Stimulated activated CD8-positive, alpha-beta memory T cell treated with anti-CD3 and anti-CD28 coated beads, Interleukin-4, amount 100 ng/mL, for 48 hours (primary cell): ENCODE data around the gene PRSS8.

Experiments used
- DNase-seq: peaks from one replicate; pipeline ENCODE4 v3.0.0-alpha.2; 2020

The PRSS8 gene

GRCh38 chr16:31099860-31100638 is 35.5 kb downstream of the PRSS8 start:
- no peak for DNase-seq

DNA sequence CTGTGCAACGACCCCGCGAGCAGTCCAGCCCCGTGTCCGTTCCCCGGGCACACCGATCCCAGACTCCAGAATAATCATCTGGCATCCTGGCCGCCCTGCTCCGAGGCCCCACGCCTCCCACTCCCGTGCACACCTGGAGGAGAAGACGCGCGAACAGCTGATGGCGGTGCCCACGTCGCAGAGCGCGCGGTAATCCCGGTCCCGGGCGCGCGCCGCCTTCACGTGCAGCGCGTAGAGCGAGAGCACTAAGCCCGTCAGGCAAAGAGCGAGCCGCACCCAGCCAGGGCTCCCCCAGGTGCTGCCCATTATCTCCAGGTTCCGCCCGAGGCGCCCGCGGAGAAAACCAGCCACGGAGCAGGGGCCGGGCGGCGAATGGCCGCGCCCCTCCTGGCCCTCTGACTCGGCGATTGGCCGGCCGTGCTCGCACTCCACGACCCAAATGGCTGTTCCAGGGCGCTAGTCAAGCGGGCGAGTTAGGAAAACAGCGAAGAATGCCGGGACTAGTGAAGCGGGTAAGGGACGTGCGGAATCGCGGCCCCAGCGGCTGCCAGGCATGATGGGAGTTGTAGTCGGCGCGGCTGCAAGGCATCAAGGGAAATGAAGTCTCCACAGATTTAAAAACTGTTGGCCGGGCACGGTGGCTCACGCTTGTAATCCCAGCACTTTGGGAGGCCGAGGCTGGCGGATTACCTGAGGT is 41.0 kb downstream of the PRSS8 start, which contains the start of gene VKORC1:
Gene VKORC1 (minus strand): TSS at position 374 of the 697 bp plus-strand sequence. CDS start 68 bp downstream, at position 306.
- peak; percentile 92 for DNase-seq

- DNase-seq: peak; percentile 41
Measured at GRCh38 chr16:31094088-31094423, 41.5 kb downstream of the PRSS8 start.

- DNase-seq: no peak
Measured at GRCh38 chr16:31093132-31093703, 42.3 kb downstream of the PRSS8 start.

DNA sequence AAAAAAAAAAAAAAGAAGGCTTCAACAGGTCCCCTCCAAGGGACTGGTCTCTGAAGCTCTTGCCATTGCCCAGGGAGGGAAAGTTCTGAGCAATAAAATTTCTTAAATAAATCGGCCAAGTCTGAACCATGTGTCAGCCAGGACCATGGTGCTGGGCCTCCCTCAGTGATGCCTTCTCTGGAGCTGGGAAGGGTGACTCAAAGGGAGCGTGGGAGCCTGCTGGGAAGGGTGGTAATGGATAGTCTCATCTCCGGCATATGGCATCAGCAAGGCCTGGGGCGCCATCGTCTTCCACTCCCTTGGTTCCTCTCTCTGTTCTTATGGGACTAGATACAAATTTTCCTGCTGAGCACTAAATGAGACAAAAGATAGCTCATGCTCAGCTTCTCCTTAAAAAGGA is 43.2 kb downstream of the PRSS8 start:
- DNase-seq: no peak

DNA sequence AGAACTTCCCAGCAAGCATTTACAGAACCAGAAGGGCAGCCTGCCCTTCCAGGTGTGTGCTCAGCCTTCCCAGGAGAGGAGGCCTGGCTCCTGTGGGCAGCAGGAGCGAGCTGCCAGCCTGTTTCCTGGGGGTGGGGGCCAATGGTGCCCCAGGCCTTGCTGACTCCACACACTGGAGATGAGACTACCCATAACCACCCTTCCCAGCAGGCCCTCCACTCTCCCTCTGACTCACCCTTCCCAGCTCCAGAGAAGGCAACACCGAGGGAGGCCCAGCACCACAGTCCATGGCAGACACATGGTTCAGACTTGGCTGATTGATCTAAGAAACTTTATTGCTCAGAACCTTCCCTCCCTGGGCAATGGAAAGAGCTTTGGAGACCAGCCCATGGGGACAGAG is 45.0 kb downstream of the PRSS8 start:
- no peak for DNase-seq

GRCh38 chr16:31089199-31089598 is 46.3 kb downstream of the PRSS8 start:
- DNase-seq: no peak

DNA sequence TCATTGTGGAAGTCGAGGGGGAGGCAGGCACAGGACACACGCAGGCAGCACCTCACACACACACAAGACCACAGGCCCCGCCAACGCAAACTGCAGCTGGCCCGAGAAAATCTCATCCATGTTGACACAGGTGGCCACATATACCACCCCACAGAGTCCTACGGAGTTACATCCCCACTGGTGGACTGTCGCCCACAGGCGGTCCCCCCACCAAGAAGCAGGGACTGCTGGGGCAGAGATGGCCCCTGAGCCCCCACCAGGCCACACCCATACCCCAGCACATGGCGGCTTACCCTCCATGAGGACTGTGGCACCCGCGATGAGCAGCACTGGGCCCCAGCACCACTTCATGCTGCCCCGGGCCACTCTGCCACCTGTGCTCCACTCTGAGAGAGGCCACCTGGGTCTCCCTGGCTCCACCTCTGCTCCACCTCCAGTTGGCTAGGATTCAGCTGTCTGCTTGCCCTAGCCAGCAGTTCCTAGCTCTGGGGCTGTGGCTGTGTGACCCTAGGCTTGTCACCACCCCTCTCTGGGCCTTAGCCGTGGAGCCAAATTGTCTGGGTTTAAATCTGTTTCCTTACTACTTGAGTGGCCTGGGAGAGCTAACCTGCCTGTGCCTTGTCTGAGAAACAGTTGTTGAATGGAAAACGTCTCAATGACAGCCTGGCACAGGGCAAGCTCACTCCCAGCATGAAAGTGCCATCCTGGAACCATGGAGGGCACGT is 46.9 kb downstream of the PRSS8 start, which contains the start of gene PRSS53:
Gene PRSS53 (minus strand): TSS at position 485 of the 725 bp plus-strand sequence. CDS start 134 bp downstream, at position 351.
- DNase-seq: no peak

DNA sequence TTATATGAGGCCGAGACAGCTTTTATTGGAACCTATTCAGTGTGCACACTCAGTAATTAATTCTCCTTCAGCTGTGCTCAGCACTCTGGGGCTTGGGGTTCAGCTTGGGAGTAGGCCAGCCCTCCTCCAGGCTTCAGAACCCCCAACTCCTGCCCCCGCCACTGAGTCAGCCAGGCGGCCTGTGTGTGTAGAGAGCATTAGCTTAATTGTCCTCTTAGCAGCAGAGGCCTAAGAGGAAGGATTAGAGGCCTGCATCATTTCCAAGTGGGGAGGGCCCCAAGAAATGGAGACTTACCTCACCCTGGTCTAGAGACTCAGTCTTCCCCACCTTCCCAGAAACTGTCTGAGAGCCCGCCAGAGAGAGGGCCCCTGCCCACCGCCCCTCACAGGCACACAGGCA is 47.6 kb downstream of the PRSS8 start:
- DNase-seq: no peak

DNA sequence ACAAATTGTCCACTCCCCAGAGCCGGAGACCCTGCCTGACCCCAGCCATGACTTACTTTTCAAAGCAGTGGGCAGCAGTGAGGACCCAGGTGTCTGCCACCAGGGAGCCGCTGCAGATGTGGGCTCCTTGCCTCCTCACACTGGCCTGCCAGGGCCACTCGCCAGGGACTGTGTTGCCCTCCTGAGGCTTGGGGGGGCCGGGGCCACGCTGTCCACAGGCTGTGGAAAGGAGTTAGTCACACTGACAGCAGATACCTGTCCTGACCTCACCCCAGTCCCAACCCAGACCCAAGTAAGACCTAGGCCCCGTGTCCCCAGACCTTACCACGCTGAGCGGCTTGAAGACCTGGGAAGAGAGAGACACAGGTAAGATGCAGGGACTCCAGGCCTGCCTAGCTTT is 48.0 kb downstream of the PRSS8 start:
- no peak for DNase-seq

- DNase-seq: no peak
Measured at GRCh38 chr16:31086629-31086906, 49.0 kb downstream of the PRSS8 start.

- no peak for DNase-seq
Measured at GRCh38 chr16:31085873-31086628, 49.5 kb downstream of the PRSS8 start.

- DNase-seq: no peak
Measured at GRCh38 chr16:31085411-31085810, 50.1 kb downstream of the PRSS8 start.

- no peak for DNase-seq
Measured at GRCh38 chr16:31084584-31085302, 50.8 kb downstream of the PRSS8 start.

DNA sequence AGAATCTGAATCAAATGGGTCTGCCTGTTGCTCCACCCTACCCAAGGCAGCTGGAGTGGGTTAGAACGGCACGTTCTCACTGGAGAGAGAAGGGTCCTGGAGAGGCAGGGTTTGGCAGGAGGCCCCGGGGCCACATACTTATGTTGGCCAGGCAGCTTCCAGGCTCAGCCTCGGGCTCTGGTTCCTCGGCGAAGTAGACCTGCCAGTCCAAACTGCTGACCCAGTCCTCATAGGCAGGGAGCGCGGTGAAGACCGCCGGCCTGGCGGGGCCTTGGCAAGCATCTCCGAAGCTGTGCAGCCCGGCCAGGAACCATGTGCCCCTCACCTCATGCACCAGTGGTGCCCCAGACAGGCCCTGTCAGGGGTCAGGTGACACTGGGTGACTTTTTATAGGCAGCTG is 51.5 kb downstream of the PRSS8 start:
- DNase-seq: no peak

GRCh38 chr16:31083556-31083955 is 52.0 kb downstream of the PRSS8 start:
- DNase-seq: no peak

GRCh38 chr16:31083081-31083480 is 52.4 kb downstream of the PRSS8 start:
- no peak for DNase-seq

DNA sequence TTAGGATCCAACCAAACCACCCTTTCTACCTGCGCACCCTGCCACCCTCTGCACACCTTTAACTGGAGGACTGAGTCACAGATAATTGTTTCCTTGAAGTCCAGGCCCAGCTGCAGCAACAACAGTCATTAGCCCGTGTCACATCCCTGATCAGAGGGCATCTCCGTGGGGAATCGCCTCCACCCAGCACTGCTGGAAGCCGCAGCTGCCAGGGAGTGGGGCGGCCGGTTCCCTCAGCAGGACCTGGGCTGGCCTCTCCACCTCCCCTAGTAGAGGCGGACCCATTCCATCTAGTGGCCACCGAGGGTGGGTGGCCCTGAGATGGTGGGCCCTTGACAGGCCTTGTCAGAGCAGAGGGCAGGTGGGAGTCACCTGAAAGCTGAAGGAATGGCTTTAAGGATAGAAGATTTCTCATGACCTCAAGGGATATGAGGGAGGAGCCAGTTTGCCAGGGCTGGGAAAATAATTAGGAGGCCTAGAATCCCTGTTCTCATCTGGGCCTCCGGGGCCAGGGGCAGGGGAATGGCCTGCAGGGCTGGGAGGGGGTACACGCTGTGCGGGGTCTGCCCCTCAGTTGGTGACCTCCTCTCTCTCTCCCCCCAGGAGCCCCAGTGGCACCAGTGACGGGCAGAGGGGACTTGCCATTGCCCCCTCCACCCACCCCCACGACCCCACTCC is 53.0 kb downstream of the PRSS8 start:
- DNase-seq: no peak
